H1 (cell line): ENCODE results near the gene HNRNPH3. TPM values are rescaled to one million over a fixed set of nuclear protein-coding genes. Genes with fewer than 3 reads are reported as not detected.
A peak's percentile ranks its signal among the peaks of the same experiment; 100 is the strongest.

ENCODE experiments used
- BACH1 ChIP-seq: IDR thresholded peaks from 2 replicates; pipeline ENCODE4 v1.6.1; 2012; ENCODE audit warnings: low read length, improper control_type of control experiment
- HDAC6 ChIP-seq: IDR thresholded peaks from one replicate; pipeline ENCODE4 v1.7.1; 2012; ENCODE audit warnings: low read depth, mild to moderate bottlenecking, inconsistent platforms, low read length, moderate library complexity
- KDM4A ChIP-seq: IDR thresholded peaks from one replicate; pipeline ENCODE4 v1.7.1; 2012; ENCODE audit warnings: low read depth, mild to moderate bottlenecking, moderate library complexity, low read length, inconsistent platforms; ENCODE audit not compliant: severe bottlenecking
- MAFK ChIP-seq: IDR thresholded peaks from 2 replicates; pipeline ENCODE4 v1.6.1; 2012; ENCODE audit warnings: low read depth, mild to moderate bottlenecking, improper control_type of control experiment, low read length
- NRF1 ChIP-seq: IDR thresholded peaks from 2 replicates; pipeline ENCODE4 v1.6.1; 2011; ENCODE audit warnings: mild to moderate bottlenecking, low read depth, low read length, improper control_type of control experiment
- POLR2A ChIP-seq, 2 experiments: IDR thresholded peaks; 1 replicate in 1 of 2; 2 replicates in 1 of 2; pipeline ENCODE4 v1.6.1; 2011; ENCODE audit warnings: low read depth in 2 of 2, low read length in 2 of 2, mild to moderate bottlenecking in 2 of 2; ENCODE audit errors: control extremely low read depth in 1 of 2
- RNF2 ChIP-seq: fragments of 200-900, 300-1000 bp; sonication (generic); IDR thresholded peaks from 2 replicates; pipeline ENCODE4 v1.7.1; 2016; ENCODE audit warnings: borderline replicate concordance, low read depth, mild to moderate bottlenecking, antibody characterized with exemption, low read length; ENCODE audit not compliant: poor library complexity, severe bottlenecking; ENCODE audit errors: missing control alignments
- SAP30 ChIP-seq: fragments of 300-600 bp; sonication (generic); IDR thresholded peaks from 2 replicates; pipeline ENCODE4 v1.7.1; 2012; ENCODE audit warnings: low read length, moderate library complexity, mild to moderate bottlenecking, inconsistent platforms; ENCODE audit not compliant: insufficient read depth, insufficient replicate concordance
- SIN3A ChIP-seq, 2 experiments: IDR thresholded peaks in 1 of 2; conservative IDR thresholded peaks in 1 of 2; 2 replicates each; pipeline ENCODE4 v1.6.1; 2011 to 2012; ENCODE audit warnings: low read length in 2 of 2, improper control_type of control experiment in 1 of 2, low read depth in 1 of 2, mild to moderate bottlenecking in 1 of 2
- SP4 ChIP-seq: IDR thresholded peaks from 2 replicates; pipeline ENCODE4 v1.6.1; 2012; ENCODE audit warnings: low read length, inconsistent platforms
- TAF7 ChIP-seq: optimal IDR thresholded peaks from 2 replicates; pipeline ENCODE3; 2011; ENCODE audit warnings: low read depth, mild to moderate bottlenecking, inconsistent platforms, low read length, moderate library complexity, borderline replicate concordance
- TBP ChIP-seq: IDR thresholded peaks from 2 replicates; pipeline ENCODE4 v1.6.1; 2011; ENCODE audit warnings: low read depth, low read length, improper control_type of control experiment
- TEAD4 ChIP-seq: IDR thresholded peaks from 2 replicates; pipeline ENCODE4 v1.6.1; 2012; ENCODE audit warnings: low read depth, low read length, inconsistent platforms, mixed read lengths
- ZNF274 ChIP-seq: IDR thresholded peaks from 2 replicates; pipeline ENCODE4 v1.7.0; 2012; ENCODE audit warnings: low read length, borderline replicate concordance; ENCODE audit errors: extremely low read depth
- polyA plus RNA-seq, 7 experiments: library from polyadenylated mRNA; depleted of rRNA in 3 of 7; stranded (reverse) in 5 of 7; unstranded in 2 of 7; fragments of >200 nt in 5 of 7; fragments of 200-250 nt in 2 of 7; gene quantifications; 1 replicate in 5 of 7; 2 replicates in 1 of 7; 4 replicates in 1 of 7; pipeline versions ENCODE4 v1.2.1 to v1.2.3, GENCODE V29; 2011 to 2013; ENCODE audit warnings: missing spikeins in 2 of 7, mixed read lengths in 2 of 7
- total RNA-seq: library from RNA; stranded (reverse); fragmentation: NEBNext Ultra II Directional; extraction: Animal tissue kit (Norgen Biotek cat#: 25700); gene quantifications from 2 replicates; pipeline ENCODE4 v1.2.1, GENCODE V29; 2021
- TF ChIP-seq, protein P1 (sequence below): IDR thresholded peaks from 2 replicates; pipeline ENCODE4 v1.6.1; 2012; ENCODE audit warnings: inconsistent platforms
- TF ChIP-seq, protein P2 (sequence below): IDR thresholded peaks from 2 replicates; pipeline ENCODE4 v1.6.1; 2011; ENCODE audit warnings: low read length, improper control_type of control experiment

The HNRNPH3 gene
- total and polyA plus RNA-seq, 2 of the 8 experiments (the other 6 are each of a cell fraction or from before 2014, with no cell fraction given) = 63.2 to 230 TPM

DNA sequence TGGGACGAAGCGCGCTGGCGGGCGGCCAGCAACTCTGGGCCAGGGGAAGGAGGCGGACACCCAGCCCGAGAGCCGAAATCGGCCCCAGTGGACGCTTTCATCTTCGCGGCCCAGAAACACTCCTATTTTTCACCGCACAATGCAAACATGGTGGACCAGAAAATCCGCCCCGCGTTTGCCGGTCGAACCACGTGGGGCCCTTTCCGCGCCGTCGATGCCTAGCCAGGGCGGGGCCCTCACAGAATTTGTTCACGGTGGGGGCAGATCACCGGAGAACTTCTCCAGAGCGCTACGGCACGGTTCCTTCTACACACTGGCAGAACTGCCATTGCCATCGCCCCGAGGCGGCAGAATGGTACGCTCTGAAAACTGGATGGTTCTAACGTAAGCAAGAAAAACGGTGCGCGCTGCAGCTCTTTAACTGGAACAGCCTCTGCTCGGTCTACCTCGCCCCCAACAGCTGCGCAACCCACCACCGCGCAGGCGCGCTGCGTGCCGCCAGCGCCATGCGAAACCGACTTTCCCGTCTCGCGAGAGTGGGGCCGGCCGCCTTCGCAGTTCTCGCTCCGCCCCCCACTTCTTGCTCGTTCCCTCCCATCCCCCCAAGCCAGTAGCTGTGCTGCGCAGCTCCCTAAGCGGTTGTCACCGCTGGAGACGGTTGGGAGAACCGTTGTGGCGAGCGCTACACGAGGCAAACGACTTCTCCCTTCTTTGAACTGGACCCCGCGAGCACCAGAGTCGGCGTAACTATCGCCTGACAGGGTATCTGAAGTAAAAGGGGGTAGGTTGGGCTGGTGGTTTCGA, at the start of gene HNRNPH3 (continued):
- TF ChIP-seq SP4 (peak; percentile 34), SAP30 (no peak), TBP (peak; percentile 98), TAF7 (peak; percentile 100), BACH1 (no peak; the same call in 1 of the 2 replicates), ZNF274 (no peak), HDAC6 (no peak), NRF1 (peak; percentile 85), SIN3A (conservative IDR thresholded peaks at IDR 0.05 in 1 of 2, IDR thresholded peaks at IDR 0.05 in 1 of 2; ENCODE audit: low read depth in 1 of 2, low read length in 2 of 2) (peak in 1 of 2 experiments; percentile 95; a peak in 2 of 4 replicates), KDM4A (peak; percentile 96), POLR2A (IDR thresholded peaks at IDR 0.05; ENCODE audit: control extremely low read depth in 1 of 2, low read depth in 2 of 2, low read length in 2 of 2) (peak; percentile 98 to 100), MAFK (no peak), TEAD4 (no peak), RNF2 (no peak)
- TF ChIP-seq, protein P1, sequence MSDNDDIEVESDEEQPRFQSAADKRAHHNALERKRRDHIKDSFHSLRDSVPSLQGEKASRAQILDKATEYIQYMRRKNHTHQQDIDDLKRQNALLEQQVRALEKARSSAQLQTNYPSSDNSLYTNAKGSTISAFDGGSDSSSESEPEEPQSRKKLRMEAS = peak; percentile 92
- TF ChIP-seq, protein P2, sequence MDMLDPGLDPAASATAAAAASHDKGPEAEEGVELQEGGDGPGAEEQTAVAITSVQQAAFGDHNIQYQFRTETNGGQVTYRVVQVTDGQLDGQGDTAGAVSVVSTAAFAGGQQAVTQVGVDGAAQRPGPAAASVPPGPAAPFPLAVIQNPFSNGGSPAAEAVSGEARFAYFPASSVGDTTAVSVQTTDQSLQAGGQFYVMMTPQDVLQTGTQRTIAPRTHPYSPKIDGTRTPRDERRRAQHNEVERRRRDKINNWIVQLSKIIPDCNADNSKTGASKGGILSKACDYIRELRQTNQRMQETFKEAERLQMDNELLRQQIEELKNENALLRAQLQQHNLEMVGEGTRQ = 0 out of 2 replicates have a peak, but pooled peaks have one; percentile 52
